Retinal pigment epithelial cell (primary cell): ENCODE results near the gene LNPEP.
A peak's percentile ranks its signal among the peaks of the same experiment; 100 is the strongest.
"Not testable (repeated sequence)": the region's sequence is repeated elsewhere in the genome, so short reads cannot be mapped to it uniquely, and the experiment has no call there.

Source experiments
- DNase-seq: peaks from one replicate; pipeline ENCODE4 v3.0.0-alpha.2; 2010; ENCODE audit warnings: low read depth
- H3K4me3 ChIP-seq: 2 replicates; pipeline ENCODE4 v1.5.1; 2011; ENCODE audit warnings: mild to moderate bottlenecking, low read length, control low read depth, moderate library complexity
- CTCF ChIP-seq: conservative IDR thresholded peaks from 2 replicates; pipeline ENCODE4 v1.5.1; 2011; ENCODE audit warnings: low read depth, low read length, control low read depth, inconsistent platforms

Gene LNPEP

GRCh38 chr5:96930058-96930457, 5.8 kb upstream of the LNPEP start:
- H3K4me3 ChIP-seq: no peak overlapping the region
- DNase-seq: no peak
- TF ChIP-seq CTCF: no peak

GRCh38 chr5:96930589-96930988, 5.3 kb upstream of the LNPEP start:
- DNase-seq: no peak
- H3K4me3 ChIP-seq: no peak overlapping the region
- TF ChIP-seq CTCF: no peak

GRCh38 chr5:96931037-96931436, 4.8 kb upstream of the LNPEP start:
- H3K4me3 ChIP-seq, DNase-seq: not testable (repeated sequence)

- no peak overlapping the region for H3K4me3 ChIP-seq
- TF ChIP-seq CTCF: no peak
- no peak for DNase-seq
Observed at GRCh38 chr5:96931605-96932004, 4.3 kb upstream of the LNPEP start.

GRCh38 chr5:96932026-96932425, 3.9 kb upstream of the LNPEP start:
- TF ChIP-seq CTCF: no peak
- DNase-seq: no peak
- no peak overlapping the region for H3K4me3 ChIP-seq

- DNase-seq: no peak
- TF ChIP-seq CTCF: no peak
- H3K4me3 ChIP-seq: peak overlapping the region; percentile 84
Observed at GRCh38 chr5:96933764-96934707, 1.8 kb upstream of the LNPEP start.

GRCh38 chr5:96934708-96935558, 947 bp upstream of the LNPEP start:
- no peak for TF ChIP-seq CTCF
- DNase-seq: peak; percentile 86
- peak overlapping the region; percentile 84 for H3K4me3 ChIP-seq
